NOMO-1 treated with DMSO at 0.1 percent for 48 hours (cell line): Measurements from ENCODE around the gene CTCFL.
A peak's percentile ranks its signal among the peaks of the same experiment; 100 is the strongest.
"Not testable (repeated sequence)": the region's sequence is repeated elsewhere in the genome, so short reads cannot be mapped to it uniquely, and the experiment has no call there.

ENCODE experiments used
- DNase-seq: peaks from one replicate; lab custom pipeline; 2025; ENCODE audit not compliant: unreplicated experiment; lab: John Stamatoyannopoulos, UW

Gene CTCFL

DNA sequence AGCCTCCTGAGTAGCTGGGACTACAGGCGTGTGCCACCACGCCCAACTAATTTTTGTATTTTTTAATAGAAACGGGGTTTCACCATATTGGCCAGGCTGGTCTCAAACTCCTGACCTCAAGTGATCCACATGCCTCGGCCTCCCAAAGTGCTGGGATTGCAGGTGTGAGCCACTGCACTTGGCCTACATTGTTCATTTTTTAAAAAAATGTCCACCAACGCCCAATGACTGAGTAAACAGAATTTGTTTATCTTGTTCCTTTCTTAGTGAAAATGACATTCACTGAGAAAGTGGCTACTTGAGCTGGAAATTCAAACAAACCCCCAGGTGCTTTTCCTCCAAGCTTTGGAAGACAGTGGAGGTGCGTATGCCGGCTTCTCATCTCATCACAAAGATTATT is 13.2 kb downstream of the CTCFL start:
- not testable (repeated sequence) for DNase-seq

GRCh38 chr20:57509665-57510237 is 15.2 kb downstream of the CTCFL start:
- peak; percentile 7 for DNase-seq

- DNase-seq = no peak
Observed at GRCh38 chr20:57508831-57509230, 16.1 kb downstream of the CTCFL start.

DNA sequence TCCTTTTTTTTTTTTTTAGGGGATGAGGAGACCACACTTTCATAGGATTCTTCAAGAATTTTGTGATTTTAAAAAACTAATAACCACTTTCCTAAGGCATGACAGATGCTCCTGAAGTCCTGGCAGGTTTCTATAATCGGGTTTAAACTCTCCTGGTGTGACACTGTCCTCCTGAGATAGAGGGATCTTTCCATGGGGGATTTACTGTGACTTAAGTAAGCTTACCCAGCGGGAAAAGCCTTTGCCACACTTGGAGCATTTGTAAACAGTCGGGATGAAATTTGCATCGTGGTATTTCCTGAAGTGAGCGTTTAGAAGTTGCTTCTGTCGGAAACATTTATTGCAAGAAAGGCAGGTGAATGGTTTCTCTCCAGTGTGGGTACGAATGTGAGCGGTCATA is 16.6 kb downstream of the CTCFL start:
- DNase-seq = no peak

DNA sequence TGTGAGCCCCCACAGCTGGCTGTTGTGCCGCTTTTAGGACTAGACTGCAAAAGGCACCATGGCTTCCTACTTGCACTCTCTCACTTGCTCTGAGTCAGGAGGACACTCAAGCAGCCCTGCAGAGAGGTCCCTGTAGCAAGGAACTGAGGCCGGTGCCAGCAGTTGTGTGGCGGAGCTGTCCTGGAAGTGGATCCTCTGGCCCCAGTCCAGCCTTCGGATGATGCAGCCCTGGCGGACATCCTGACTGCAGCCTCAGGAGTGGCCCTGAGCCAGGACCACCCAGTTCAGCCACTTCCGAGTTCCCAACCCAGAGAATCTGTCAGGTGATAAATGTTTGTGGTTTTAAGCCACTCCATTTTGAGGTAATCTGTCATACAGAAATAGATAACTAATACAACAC is 17.5 kb downstream of the CTCFL start:
- no peak for DNase-seq

DNA sequence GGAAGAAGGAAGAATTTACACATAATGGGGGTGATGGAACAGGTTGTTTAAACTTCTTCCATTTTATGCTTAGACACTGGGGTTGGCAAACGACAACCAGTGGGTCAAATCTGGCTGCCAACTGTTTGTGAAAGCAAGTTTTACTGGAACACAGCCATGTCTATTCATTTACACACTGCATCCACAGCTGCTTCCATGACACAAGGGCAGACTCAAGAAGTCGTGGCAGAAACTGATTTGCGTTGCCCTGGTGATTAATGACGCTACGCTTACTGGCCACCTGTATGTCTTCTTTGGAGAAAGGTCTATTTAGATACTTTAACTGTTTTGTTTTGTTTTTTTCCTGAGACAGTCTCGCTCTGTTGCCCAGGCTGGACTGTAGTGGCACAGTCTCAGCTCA is 19.0 kb downstream of the CTCFL start:
- no peak for DNase-seq

- DNase-seq = no peak
Observed at GRCh38 chr20:57504411-57504810, 20.5 kb downstream of the CTCFL start.

DNA sequence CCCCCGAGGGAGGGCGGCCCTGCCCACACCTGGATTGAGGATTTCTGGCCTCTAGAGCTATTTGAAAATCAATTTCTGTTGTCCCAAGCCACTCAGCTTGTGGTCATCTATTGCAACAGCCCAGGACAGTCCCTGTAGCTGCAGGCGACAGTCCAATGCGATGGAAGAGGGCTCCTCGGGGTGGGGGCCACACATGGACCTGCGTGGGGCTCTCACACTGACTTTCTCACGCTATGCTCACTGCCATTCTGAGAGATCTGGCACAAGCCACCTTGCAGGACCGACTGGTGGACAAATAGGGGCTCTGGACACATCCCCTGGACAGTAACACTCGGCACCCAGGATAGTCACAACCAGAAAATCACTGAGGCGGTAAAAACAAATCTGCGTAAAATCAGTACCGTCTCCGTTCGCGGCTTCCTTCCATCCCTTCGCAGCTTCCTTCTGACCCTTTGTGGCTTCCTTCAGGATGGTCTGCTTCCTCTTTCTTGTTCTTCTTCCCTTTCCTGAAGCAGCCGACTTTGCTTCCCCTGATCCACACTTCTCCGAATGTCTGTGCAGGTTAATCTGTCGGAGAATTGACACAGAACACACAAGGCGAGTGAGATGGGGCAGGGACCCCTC is 21.8 kb downstream of the CTCFL start:
- peak; percentile 76 for DNase-seq

GRCh38 chr20:57502336-57502700 is 22.6 kb downstream of the CTCFL start:
- DNase-seq = no peak

DNA sequence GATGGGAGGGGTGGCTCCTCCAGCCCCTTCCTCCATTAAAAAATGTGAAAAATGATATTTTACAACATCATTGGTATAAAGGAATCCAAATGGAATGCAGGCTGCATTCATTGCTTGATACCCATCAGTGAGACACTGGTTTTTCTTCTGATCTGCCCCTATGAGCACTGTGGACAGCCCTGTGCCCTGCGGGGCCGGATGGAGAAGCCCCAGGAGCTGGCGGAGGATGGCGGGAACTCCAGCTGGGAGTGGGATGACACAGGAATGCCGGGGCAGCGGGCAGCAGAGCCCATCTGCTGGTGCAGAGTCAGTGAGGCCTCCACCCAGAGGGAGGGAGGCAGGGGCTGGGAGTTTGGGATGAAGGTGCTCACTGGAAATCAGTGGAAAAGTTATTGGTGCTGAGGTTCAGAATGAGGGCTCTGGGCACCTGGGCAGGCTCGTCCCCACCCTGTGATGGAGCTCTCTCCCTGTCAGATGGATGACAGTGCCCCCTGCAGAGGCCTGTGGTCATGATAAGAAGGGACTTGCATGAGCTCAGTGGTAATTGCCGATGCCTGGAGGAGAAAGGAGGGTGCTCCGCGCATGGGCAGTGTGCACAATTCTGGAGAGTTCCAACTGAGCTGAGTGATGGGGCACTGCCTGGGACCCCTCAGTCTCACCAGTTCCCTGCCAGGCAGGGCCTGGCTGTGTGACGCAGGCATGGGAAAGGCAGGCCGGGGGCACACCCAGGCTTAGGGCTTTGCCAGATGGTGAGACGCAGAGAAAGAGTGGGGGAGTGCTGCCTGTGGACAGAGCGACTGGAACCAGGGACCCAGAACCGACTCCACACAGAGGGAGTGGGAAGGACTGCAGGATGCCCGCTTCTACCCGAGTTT is 23.2 kb downstream of the CTCFL start:
- no peak for DNase-seq

- no peak for DNase-seq
Observed at GRCh38 chr20:57500962-57501361, 24.0 kb downstream of the CTCFL start.

DNA sequence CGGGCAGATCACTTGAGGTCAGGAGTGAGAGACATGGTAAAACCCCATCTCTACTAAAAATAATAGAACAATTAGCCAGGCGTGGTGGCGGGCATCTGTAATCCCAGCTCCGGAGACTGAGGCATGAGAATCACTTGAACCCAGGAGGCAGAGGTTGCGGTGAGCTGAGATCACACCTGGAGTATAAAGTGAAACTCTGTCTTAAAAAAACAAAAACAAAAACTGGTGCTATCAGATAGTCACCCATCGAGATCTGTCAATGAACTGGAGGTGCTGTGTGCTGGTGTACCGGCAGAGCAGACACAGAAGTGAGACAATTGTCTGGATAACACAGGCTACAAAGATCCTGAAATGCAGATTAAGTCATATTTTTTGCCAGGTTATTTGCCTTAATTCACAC is 24.7 kb downstream of the CTCFL start:
- DNase-seq = no peak

- no peak for DNase-seq
Observed at GRCh38 chr20:57499676-57500075, 25.3 kb downstream of the CTCFL start.

DNA sequence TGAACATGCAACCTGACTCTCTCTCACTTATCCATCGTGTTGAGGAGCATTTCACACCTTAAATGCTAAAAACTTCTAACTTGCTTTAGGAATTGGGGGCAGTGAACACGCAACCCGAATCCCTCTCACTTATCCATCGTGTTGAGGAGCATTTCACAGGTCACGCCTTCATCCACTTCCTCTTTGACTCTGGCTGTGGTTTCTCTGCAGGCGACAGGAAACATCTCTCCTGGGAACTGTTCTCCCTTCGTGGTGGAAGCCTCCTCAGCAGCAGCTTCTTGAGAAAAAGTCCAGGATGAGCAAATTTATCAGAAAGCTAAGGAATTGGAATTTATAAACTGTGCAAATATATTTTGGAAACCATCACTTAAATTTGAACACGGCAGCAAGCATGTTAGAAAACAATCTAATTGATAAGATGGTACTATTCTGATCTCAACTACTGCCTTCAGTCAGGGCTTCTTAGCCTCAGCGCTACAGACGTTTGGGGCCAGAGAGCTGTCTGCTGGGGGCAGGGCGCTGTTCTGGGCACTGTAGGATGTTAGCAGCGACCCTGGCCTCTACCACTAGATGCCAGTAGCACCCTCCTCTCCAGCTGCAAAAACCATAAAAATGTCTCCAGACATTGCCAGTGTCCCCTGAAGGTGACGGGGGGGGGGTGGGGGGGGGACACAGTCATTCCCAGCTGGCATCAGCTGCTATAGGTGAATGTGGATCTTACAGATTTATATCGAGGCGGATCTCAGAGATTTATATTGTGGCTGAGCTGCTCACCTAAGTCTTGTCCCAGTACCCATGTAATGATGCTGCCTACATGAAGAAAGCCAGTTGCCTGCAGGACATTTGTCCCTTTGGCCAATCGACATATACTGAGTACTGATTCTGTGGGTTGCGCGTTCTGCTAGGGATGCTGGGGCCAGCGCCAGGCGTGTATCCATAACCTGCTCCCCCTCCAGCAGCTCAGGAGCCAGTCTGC is 26.2 kb downstream of the CTCFL start:
- peak; percentile 54 for DNase-seq

- no peak for DNase-seq
Observed at GRCh38 chr20:57496592-57496991, 28.3 kb downstream of the CTCFL start.

DNA sequence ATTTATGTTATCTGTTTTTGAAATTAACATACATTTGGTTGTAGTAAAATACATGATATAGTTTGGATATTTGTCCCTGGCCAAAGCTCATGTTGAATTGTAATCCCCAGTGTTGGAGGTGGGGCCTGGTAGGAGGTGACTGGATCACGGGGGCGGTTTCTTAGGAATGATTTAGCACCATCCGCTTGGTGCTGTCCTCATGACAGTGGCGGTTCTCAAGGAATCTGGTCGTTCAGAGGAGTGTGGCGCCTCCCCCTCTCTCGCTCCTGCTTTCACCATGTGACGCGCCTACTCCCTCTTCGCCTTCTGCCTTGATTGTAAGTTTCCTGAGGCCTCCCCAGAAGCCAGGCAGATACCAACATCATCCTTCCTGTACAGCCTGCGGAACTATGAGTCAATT is 29.0 kb downstream of the CTCFL start:
- no peak for DNase-seq

- no peak for DNase-seq
Observed at GRCh38 chr20:57493091-57493615, 31.8 kb downstream of the CTCFL start.

GRCh38 chr20:57491373-57491772 is 33.6 kb downstream of the CTCFL start:
- no peak for DNase-seq

GRCh38 chr20:57488277-57488676 is 36.7 kb downstream of the CTCFL start:
- DNase-seq = not testable (repeated sequence)

DNA sequence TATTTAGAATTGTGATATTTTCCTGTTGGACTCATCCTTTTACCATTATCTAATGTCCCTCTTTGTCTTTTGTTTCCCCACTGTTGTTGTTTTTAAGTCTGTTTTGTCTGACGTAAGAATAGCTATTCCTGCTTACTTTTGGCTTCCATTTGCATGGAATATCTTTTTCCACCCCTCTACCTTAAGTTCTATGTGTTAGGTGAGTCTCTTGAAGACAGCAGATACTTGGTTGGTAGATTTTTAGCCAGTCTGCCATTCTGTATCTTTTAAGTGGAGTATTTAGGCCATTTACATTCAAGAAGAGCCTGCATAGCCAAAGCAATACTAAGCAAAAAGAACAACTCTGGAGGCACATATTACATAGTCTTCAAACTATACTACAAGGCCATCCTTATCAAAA is 39.2 kb downstream of the CTCFL start:
- DNase-seq = no peak

DNA sequence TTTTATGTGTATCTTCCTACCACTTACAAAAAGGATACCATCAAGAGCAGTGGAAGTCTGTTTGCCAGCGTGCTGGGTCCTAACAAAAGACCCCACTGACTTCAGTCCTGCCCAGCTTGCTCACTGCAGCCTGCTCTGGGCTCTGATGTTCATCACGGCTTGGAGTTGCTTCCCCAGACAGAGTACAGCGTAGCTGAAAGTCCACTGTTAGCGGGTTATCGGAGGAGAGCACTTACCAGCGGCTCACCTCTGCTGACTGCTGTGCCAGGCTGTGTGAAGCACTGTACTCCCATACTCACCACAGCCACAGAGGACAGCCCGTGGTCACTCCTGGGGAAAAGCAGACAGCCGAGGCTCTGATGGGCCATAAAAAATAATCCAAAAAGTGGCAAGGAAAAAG is 40.2 kb downstream of the CTCFL start:
- DNase-seq = no peak
